HEK293T (cell line): ENCODE measurements around the gene MPV17L.
"Not testable (repeated sequence)": the region's sequence is repeated elsewhere in the genome, so short reads cannot be mapped to it uniquely, and the experiment has no call there.

ENCODE experiments used
- ARNT ChIP-seq: fragments of 450-650 bp; IDR thresholded peaks from 2 replicates; pipeline ENCODE4 v1.6.1; 2017; ENCODE audit warnings: mild to moderate bottlenecking
- BHLHE40 ChIP-seq: fragments of 450-650 bp; IDR thresholded peaks from 2 replicates; pipeline ENCODE4 v1.6.1; 2016; ENCODE audit warnings: mild to moderate bottlenecking, moderate library complexity, borderline replicate concordance
- FOXA1 ChIP-seq: fragments of 450-650 bp; IDR thresholded peaks from 2 replicates; pipeline ENCODE4 v1.6.1; 2016; ENCODE audit warnings: mild to moderate bottlenecking
- FOXK2 ChIP-seq: fragments of 450-650 bp; IDR thresholded peaks from 2 replicates; pipeline ENCODE4 v1.6.1; 2016; ENCODE audit warnings: mild to moderate bottlenecking
- FOXM1 ChIP-seq: fragments of 450-650 bp; IDR thresholded peaks from 2 replicates; pipeline ENCODE4 v1.6.1; 2017; ENCODE audit warnings: mild to moderate bottlenecking, borderline replicate concordance
- HDGF ChIP-seq: fragments of 450-650 bp; IDR thresholded peaks from 2 replicates; pipeline ENCODE4 v1.6.1; 2017; ENCODE audit warnings: antibody characterized with exemption, borderline replicate concordance
- L3MBTL2 ChIP-seq: fragments of 450-650 bp; conservative IDR thresholded peaks from 2 replicates; pipeline ENCODE4 v1.6.1; 2016; ENCODE audit warnings: mild to moderate bottlenecking
- LEF1 ChIP-seq: fragments of 450-650 bp; IDR thresholded peaks from 2 replicates; pipeline ENCODE4 v1.6.1; 2017; ENCODE audit warnings: mild to moderate bottlenecking, borderline replicate concordance
- NFRKB ChIP-seq: fragments of 450-650 bp; IDR thresholded peaks from 2 replicates; pipeline ENCODE4 v1.6.1; 2016; ENCODE audit warnings: mild to moderate bottlenecking, moderate library complexity
- SP1 ChIP-seq: fragments of 450-650 bp; IDR thresholded peaks from 2 replicates; pipeline ENCODE4 v1.6.1; 2017
- SUZ12 ChIP-seq: fragments of 450-650 bp; IDR thresholded peaks from 2 replicates; pipeline ENCODE4 v1.6.1; 2016; ENCODE audit warnings: mild to moderate bottlenecking
- TARDBP ChIP-seq: fragments of 450-650 bp; IDR thresholded peaks from 2 replicates; pipeline ENCODE4 v1.6.1; 2016
- ZNF384 ChIP-seq: fragments of 450-650 bp; IDR thresholded peaks from 2 replicates; pipeline ENCODE4 v1.6.1; 2016
- TF ChIP-seq, protein P1 (sequence below): fragments of 450-650 bp; IDR thresholded peaks from 2 replicates; pipeline ENCODE4 v1.6.1; 2016

DNA sequence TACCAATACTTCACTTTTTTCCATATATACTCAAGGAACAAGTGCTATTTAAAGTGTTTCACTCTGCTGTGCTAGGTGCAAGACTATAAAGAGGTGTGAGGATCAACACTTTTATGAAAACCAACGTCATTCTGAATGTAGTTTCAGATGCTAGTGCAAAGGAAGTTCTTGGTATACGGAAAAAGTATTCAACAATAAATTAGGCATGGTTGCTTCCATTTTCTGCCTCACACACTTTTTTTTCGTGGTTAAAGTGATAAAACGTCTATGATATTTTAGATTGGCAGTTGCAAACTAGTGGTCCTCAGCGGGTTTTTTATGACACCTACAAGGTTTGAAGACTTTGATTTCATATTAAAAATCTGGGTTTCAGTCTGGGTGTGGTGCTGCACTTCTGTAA is 5.6 kb upstream of the MPV17L start:
- not testable (repeated sequence) for TF ChIP-seq FOXM1, FOXK2, LEF1, NFRKB, SP1, FOXA1, ZNF384, L3MBTL2, TARDBP, HDGF, ARNT, SUZ12, BHLHE40
- TF ChIP-seq, protein P1, sequence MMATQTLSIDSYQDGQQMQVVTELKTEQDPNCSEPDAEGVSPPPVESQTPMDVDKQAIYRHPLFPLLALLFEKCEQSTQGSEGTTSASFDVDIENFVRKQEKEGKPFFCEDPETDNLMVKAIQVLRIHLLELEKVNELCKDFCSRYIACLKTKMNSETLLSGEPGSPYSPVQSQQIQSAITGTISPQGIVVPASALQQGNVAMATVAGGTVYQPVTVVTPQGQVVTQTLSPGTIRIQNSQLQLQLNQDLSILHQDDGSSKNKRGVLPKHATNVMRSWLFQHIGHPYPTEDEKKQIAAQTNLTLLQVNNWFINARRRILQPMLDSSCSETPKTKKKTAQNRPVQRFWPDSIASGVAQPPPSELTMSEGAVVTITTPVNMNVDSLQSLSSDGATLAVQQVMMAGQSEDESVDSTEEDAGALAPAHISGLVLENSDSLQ = not testable (repeated sequence)
